Bronchial epithelial cell (primary cell): ENCODE measurements around the gene RSAD1. TPM values are rescaled to one million over a fixed set of nuclear protein-coding genes. Genes with fewer than 3 reads are reported as not detected.

Source experiments
- DNase-seq: peaks from one replicate; pipeline ENCODE4 v3.0.0-alpha.2; 2010; ENCODE audit warnings: low read depth
- FAIRE-seq: peaks from 2 replicates; lab custom pipeline; 2011; peaks lifted over from hg19 to GRCh38; lab: Jason Lieb, UNC
- H3K27me3 ChIP-seq: 2 replicates; pipeline ENCODE4 v1.5.1; 2011; ENCODE audit warnings: low read length; ENCODE audit not compliant: control insufficient read depth, insufficient read depth
- H3K36me3 ChIP-seq: 2 replicates; pipeline ENCODE4 v1.5.1; 2011; ENCODE audit warnings: low read length; ENCODE audit not compliant: control insufficient read depth, insufficient read depth
- H3K4me3 ChIP-seq: 2 replicates; pipeline ENCODE4 v1.5.1; 2011; ENCODE audit warnings: mild to moderate bottlenecking, low read depth, low read length, control low read depth
- CTCF ChIP-seq: IDR thresholded peaks from 2 replicates; pipeline ENCODE4 v1.5.1; 2011; ENCODE audit warnings: mild to moderate bottlenecking, moderate library complexity, low read length, control low read depth, inconsistent platforms; ENCODE audit not compliant: insufficient read depth, severe bottlenecking
- total RNA-seq: library from RNA; depleted of rRNA; stranded (reverse); fragments of >200 nt; gene quantifications from 2 replicates; pipeline ENCODE4 v1.2.1, GENCODE V29; 2014

The RSAD1 gene
- total RNA-seq, 1 donor from 2014 or later, result 14.2 TPM

DNA sequence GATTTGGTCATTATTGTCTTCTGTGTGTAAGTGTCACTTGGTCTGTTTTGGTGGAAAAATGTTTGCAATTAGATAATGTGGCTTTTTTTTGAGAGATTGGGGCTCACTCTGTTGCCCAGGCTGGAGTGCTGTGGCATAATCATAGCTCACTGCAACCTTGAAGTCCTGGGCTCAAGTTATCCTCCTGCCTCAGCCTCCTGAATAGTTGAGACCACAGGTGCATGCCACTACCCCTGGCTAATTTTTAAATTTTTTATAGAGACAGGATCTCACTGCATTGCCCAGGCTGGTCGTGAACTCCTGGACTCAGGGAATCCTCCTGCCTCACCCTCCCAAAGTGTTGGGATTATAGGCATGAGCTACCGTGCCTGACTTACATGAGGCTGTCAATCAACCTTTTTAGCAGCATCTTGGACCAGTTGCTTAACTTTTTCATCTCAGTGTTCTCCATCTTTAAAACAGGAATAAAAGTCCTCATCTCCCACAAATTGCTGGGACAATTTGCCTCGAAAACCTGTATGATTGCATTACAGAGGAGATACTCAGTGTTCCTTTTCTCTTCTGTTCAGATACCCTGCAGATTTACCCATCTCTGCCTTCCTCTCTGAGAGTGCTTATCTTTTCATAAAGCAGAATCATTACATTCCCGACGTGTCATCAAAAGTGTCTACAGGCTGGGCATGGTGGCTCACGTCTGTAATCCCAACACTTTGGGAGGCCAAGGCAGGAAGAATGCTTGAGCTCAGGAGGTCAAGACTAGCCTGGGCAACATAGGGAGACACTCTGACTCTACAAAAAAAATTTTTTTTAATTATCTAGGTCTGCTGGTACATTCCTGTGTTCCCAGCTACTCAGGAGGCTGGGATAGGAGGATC lies 33.6 kb upstream of the RSAD1 start:
- Histone ChIP-seq H3K36me3 (peaks cover 1% of the 10 kb centered on the region), H3K27me3 (no peaks in the 10 kb centered on the region), H3K4me3 (no peak overlapping the region)
- DNase-seq (no peak), FAIRE-seq (no peak)
- TF ChIP-seq CTCF, result no peak

DNA sequence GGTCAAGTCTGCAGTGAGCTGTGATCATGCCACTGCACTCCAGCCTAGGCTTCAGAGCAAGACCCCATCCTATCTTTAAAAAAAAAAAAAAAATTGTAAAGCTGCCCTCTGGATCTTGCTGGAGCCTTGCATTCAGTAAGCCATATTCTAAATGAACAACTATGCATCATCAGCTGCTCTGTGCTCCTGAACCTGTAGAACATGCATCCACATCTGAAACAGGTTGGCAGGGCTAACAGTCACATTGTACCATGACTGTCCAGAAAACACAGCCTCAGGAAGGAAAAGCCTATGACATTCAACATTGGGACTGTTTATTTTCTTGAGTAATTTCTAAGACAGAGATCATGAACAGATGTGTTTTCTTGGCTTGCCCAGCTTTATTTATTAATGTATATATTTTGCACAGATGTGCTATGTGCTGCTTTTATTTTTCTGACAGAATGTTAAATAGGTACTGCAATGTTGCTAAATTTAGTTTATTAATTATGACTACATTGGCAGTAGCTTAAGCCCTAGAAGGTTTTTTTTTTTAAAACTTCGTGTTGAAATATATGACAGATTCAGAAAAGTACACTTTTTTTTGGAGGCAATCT lies 32.8 kb upstream of the RSAD1 start:
- Histone ChIP-seq H3K36me3 (peaks cover 1% of the 10 kb centered on the region), H3K4me3 (no peak overlapping the region), H3K27me3 (no peaks in the 10 kb centered on the region)
- no peak for TF ChIP-seq CTCF
- DNase-seq (no peak), FAIRE-seq (no peak)

GRCh38 chr17:50447870-50448595 lies 30.6 kb upstream of the RSAD1 start:
- FAIRE-seq (no peak), DNase-seq (peak; percentile 52)
- no peak for TF ChIP-seq CTCF
- Histone ChIP-seq H3K27me3 (no peaks in the 10 kb centered on the region), H3K36me3 (no peaks in the 10 kb centered on the region), H3K4me3 (no peak overlapping the region)

DNA sequence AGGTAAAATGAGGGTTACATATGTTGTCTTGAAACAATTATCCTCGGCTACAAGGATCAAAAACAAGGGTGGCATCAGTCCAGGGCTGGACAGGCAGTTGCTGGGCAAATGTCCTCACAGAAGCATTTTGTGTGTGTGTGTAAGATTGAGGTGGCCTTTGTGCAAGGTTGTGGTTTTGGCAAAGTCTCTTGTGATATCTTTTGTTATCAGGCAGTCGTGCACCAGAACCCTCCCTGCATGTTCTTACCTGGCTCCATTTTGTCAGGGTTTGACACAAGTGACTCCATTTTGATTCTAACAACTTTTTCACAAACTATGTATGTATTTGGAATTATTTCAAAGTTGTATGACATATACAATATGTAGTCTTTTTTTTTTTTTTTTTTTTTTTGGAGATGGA lies 30.0 kb upstream of the RSAD1 start:
- no peaks in the 10 kb centered on the region for H3K27me3 ChIP-seq
- DNase-seq (no peak), FAIRE-seq (no peak)
- H3K36me3 ChIP-seq, result no peaks in the 10 kb centered on the region
- TF ChIP-seq CTCF, result no peak
- no peak overlapping the region for H3K4me3 ChIP-seq

DNA sequence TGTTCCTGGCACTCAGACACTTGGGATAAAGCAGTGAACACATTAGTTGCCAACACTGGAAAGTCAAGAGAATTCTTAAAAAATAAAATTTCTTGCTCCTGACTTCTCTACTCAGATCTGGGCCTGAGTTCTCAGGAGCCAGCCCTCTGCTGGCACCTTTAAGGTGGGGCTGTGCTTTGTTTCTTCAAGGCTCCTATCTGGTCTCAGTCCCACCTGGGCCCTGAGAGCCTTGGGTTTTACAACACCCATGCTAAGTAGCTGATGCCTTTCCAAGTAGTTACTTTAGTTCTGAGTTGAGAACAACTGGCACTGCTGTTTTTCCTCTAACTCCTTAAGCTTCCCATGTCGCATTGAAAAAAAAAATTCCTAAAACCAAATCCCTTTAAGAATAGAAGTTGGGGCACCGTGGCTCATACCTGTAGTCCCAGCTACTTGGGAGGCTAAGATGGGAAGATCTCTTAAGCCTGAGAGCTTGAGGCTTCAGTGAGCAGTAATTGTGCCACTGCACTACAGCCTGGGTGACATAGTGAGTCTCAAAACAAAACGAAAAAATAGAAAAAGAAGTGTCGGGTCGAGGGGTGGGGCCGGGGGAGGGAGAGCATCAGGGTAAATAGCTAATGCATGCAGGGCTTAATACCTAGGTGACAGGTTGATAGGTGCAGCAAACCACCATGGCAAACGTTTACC lies 26.6 kb upstream of the RSAD1 start:
- no peak overlapping the region for H3K4me3 ChIP-seq
- FAIRE-seq, result no peak
- no peak for TF ChIP-seq CTCF

More for the DNA sequence above, 26.6 kb upstream of the RSAD1 start:
- DNase-seq, result no peak
- no peaks in the 10 kb centered on the region for H3K27me3 ChIP-seq
- no peaks in the 10 kb centered on the region for H3K36me3 ChIP-seq
